ENCODE data around the gene DNAH8.

- TF ChIP-seq, protein P1, sequence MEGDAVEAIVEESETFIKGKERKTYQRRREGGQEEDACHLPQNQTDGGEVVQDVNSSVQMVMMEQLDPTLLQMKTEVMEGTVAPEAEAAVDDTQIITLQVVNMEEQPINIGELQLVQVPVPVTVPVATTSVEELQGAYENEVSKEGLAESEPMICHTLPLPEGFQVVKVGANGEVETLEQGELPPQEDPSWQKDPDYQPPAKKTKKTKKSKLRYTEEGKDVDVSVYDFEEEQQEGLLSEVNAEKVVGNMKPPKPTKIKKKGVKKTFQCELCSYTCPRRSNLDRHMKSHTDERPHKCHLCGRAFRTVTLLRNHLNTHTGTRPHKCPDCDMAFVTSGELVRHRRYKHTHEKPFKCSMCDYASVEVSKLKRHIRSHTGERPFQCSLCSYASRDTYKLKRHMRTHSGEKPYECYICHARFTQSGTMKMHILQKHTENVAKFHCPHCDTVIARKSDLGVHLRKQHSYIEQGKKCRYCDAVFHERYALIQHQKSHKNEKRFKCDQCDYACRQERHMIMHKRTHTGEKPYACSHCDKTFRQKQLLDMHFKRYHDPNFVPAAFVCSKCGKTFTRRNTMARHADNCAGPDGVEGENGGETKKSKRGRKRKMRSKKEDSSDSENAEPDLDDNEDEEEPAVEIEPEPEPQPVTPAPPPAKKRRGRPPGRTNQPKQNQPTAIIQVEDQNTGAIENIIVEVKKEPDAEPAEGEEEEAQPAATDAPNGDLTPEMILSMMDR (IDR thresholded peaks at IDR 0.05; ENCODE audit: low read depth, low read length, poor library complexity, severe bottlenecking), result no peak
- TF ChIP-seq EZH2phosphoT487 (IDR thresholded peaks at IDR 0.05; ENCODE audit: borderline replicate concordance, low read length), result no peak
Measured at GRCh38 chr6:38909015-38909730, 194.1 kb downstream of the DNAH8 start.
